ENCODE measurements around the gene ANKRA2.

ANKRA2 gene, protein sequence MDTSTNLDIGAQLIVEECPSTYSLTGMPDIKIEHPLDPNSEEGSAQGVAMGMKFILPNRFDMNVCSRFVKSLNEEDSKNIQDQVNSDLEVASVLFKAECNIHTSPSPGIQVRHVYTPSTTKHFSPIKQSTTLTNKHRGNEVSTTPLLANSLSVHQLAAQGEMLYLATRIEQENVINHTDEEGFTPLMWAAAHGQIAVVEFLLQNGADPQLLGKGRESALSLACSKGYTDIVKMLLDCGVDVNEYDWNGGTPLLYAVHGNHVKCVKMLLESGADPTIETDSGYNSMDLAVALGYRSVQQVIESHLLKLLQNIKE

GRCh38 chr5:73565139-73565968 is at the start of gene ANKRA2, which contains the start of gene UTP15:
Gene ANKRA2 (minus strand): TSS chr5:73565639. CDS start chr5:73562881, 2,758 bp downstream.
Gene UTP15 (plus strand): TSS chr5:73565743. CDS start chr5:73567345, 1,602 bp downstream.
- DNase-seq, result peak; percentile 82 to 97 (median 94)

- DNase-seq, result no peak
Observed at GRCh38 chr5:73615085-73615484, 49.6 kb upstream of the ANKRA2 start.

DNA sequence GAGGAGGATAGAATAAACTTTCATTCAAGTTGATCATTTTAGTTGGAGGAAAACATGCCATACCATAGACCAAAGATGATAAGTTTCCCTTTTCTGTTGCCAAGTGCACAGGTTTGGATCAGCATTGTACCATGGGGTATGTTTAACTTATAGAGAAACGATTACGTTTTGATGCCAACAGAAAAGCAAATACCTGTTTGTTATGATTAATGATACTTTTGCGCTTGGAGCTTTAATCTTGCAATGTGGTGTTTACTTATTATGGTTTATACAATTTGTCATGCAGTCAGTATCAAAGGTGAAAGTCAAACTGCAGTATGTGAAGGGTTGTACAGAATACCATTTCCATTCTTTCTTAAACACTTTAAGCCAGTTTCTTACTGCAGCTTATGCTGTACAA is 47.4 kb upstream of the ANKRA2 start:
- DNase-seq, result no peak

DNA sequence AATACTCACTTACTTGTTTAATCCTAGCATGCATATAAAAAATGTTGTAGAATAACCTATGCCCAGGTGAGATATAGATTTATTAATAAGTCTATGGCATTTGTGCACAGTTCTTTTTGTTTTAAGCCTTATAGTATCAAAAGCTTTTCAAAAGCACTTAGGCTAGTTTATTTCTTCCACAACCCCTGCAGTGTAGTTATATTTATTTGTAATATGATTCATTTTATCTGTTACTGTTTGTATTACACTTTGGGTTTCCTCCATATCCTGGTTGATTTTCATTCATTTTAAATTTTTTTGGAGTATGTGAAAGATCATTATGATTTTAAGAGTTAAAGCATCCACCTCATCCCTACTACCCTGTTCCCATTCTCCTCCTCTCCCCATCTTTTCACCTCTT is 41.8 kb upstream of the ANKRA2 start:
- DNase-seq, result no peak

- DNase-seq, result no peak
Observed at GRCh38 chr5:73606206-73606753, 40.8 kb upstream of the ANKRA2 start.

GRCh38 chr5:73605223-73606087 is 40.0 kb upstream of the ANKRA2 start:
- no peak for DNase-seq

DNA sequence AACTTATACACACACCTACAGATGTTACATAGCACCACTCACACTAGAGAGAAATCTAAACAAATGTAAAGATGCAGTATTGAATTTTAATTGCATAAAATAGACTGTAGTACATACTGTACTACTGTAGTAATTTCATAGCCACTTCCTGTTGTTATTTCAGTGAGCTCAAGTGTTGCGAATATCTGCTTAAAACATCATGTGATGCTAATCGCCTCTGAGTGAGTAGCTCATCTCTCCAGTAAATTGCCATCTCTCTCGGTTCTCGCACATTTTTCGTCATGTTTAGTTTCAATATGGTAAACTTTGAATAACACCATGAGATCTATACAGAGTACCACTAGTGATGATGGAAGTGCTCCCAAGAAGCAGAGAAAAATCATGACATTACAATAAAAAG is 38.6 kb upstream of the ANKRA2 start:
- no peak for DNase-seq

GRCh38 chr5:73599380-73599779 is 33.9 kb upstream of the ANKRA2 start:
- DNase-seq, result no peak

DNA sequence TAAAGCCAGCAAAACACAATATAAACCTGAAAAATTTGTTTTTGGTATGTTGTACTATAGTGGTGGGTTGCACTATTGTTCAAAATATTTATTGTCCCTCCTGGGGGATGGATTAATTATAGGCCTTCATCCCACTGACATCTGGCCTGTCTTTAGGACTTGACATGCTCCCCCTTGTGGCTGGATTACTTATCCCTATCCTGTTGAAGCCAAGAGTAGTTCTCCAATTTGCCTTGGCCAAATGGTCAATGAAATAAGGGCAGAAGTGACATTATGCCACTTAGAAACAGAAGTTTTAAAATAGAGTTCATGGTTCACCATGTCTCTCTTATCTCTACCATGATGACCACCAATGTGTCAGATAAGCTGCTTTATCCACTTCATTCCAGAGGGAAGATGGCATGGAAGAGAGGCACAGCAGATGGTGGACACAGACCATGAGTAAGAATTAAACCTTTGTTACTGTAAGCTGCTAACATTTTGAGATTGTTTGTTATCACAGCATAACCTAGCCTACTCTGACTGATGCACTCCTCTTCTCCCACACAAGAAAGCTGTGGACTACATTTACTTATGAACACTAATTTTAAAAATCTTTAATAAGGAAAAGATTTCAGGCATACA is 31.4 kb upstream of the ANKRA2 start:
- no peak for DNase-seq

- no peak for DNase-seq
Observed at GRCh38 chr5:73592551-73592950, 27.1 kb upstream of the ANKRA2 start.

GRCh38 chr5:73591698-73592501 is 26.5 kb upstream of the ANKRA2 start:
- DNase-seq, result no peak

DNA sequence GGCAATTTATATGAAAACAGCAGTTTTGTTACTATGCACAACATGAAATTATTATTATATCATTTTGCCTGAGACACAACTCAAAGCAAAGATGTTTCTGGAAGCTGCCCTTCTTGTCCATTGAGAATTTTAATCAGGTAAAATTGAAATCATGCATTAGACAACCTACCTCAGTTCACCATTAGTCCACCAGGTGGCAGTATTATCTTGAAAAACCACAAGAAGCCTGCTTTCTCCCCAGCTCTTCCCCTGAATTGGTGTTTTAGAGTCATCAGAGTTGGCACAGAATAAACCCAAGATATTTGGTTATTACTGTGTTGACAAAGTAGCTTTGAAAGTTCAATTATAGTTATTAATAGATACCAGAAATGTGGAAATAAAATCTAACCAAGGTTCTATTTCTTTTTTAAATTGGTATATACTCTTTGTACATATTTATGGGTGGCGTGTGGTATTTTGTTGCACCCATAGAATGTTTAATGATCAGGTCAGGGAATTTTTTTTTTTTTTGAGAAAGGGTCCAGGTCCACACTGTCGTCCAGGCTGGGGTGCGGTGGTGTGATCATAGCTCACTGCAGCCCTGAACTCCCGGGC is 25.8 kb upstream of the ANKRA2 start:
- peak in 3 of 14 donors; percentile 5 to 39 (median 27) for DNase-seq

DNA sequence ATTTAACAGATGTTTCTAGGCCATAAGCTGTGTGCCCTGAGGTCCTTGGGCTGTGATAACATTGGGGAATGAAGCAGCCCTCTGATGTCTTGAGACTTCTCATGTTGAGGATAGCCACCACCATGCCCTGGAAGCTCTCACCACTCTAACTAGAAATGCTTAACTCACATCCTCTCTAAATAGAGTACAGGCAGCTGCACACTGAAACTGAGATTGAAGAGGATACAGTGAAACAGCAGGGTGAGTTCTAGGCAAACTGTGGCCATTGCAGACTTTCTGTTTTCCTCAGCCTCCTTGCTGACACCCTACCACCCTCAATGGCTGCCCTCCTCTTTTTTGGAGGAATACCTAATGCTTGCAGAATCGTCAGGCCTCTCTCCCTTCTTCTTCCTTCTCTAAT is 22.5 kb upstream of the ANKRA2 start:
- DNase-seq, result no peak

DNA sequence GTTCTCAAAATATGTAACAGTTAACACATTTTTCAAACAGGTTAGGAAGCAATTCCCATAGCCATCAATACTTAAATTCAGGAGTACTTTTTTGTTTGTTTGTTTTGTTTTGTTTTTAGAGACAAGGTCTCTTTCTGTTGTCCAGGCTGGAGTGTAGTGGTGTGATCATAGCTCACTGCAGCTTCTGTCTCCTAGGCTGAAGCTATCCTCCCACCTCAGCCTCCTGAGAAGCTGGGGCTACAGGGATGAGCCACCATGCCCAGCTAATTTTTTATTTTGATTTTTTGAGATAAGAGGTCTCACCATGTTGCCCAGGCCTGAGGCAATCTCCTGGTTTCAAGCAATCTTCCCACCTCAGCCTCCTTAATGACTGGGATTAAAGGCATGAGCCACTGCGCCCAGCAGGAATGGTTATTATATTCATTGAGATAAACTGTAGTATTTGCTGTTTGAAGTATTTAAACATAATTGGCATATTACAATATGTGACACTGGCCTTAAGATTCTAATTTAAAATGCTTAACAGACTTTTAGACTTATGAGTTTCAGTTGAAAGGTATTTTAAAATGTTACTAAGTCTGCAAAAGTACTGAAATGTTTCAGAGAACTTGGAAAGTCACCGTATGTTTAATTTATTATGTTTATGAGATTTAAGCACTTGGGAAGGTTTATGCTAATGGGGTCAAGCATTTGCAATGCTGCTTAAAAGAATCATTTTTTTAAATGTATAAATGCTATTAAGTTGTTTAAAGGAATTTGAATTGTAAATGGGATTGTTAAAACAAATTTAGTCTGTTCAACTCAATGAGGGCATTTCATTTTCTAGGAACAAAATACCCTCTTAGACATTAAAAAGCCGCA is 17.1 kb upstream of the ANKRA2 start:
- DNase-seq, result no peak

- DNase-seq, result no peak
Observed at GRCh38 chr5:73565969-73566547, 619 bp upstream of the ANKRA2 start.

DNA sequence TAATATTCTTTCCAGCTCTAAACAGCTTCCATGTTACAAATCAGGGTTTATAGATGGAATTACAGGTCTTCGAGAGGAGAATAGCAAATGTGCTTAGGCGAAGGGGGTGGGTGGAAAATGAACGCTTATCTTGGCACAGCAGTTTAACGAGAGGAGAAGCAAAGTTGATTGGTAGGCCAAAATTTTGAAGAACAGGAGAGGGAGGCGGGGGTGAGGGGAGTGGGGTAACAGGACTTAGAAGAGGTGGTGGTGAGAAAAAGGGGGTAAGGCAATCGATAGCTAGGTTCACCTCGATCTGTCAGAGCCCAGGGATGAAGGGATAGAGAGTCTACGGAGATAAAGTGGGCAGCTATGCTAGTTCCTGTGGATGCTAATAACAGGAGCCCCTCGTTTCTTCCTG is 764 bp downstream of the ANKRA2 start:
- no peak for DNase-seq

GRCh38 chr5:73564018-73564417 is 1.4 kb downstream of the ANKRA2 start:
- DNase-seq, result no peak

- DNase-seq, result no peak
Observed at GRCh38 chr5:73558950-73559349, 6.5 kb downstream of the ANKRA2 start.

- no peak for DNase-seq
Observed at GRCh38 chr5:73552642-73553041, 12.8 kb downstream of the ANKRA2 start.
